DND-41 (cell line): ENCODE results near the gene CREB3L2.

Experiments used
- ATAC-seq: fragments of 200-7000 bp; cut with Tn5 transposase; 3 replicates; pipeline ENCODE4 v1.9.1; 2021; ENCODE audit warnings: low read depth; ENCODE audit not compliant: insufficient read depth
- DNase-seq: peaks from one replicate; pipeline ENCODE4 v3.0.0-alpha.2; 2020
- H2AFZ ChIP-seq: 2 replicates; pipeline ENCODE4 v1.6.0; 2012; ENCODE audit warnings: low read depth, low read length
- H3K27ac ChIP-seq: 2 replicates; pipeline ENCODE4 v1.5.1; 2012; ENCODE audit warnings: low read length, inconsistent platforms
- H3K27me3 ChIP-seq: fragments of 200-600 bp; sonication (generic); 2 replicates; pipeline ENCODE4 v1.6.0; 2012; ENCODE audit warnings: low read length, mild to moderate bottlenecking, inconsistent platforms; ENCODE audit not compliant: insufficient read depth, poor library complexity
- H3K36me3 ChIP-seq: 2 replicates; pipeline ENCODE4 v1.5.1; 2012; ENCODE audit warnings: low read length, inconsistent platforms; ENCODE audit not compliant: insufficient read depth
- H3K4me1 ChIP-seq: 2 replicates; pipeline ENCODE4 v1.5.1; 2012; ENCODE audit warnings: mild to moderate bottlenecking, low read length; ENCODE audit not compliant: insufficient read depth
- H3K4me2 ChIP-seq: 2 replicates; pipeline ENCODE4 v1.6.0; 2012; ENCODE audit warnings: mild to moderate bottlenecking, moderate library complexity, low read length, inconsistent platforms; ENCODE audit not compliant: insufficient read depth
- H3K4me3 ChIP-seq, 2 experiments: fragments of 200-600 bp in 1 of 2; shearing (Covaris generic) in 1 of 2; 2 replicates each; pipeline ENCODE4 v1.5.1; 2012 to 2016; ENCODE audit warnings: inconsistent platforms in 2 of 2, low read length in 2 of 2, mild to moderate bottlenecking in 2 of 2, low read depth in 1 of 2, moderate library complexity in 1 of 2
- H3K79me2 ChIP-seq: 2 replicates; pipeline ENCODE4 v1.6.0; 2012; ENCODE audit warnings: low read length, inconsistent platforms; ENCODE audit not compliant: insufficient read depth
- H3K9ac ChIP-seq: 2 replicates; pipeline ENCODE4 v1.6.0; 2012; ENCODE audit warnings: low read depth, mild to moderate bottlenecking, inconsistent platforms, low read length, moderate library complexity
- H3K9me3 ChIP-seq: 2 replicates; pipeline ENCODE4 v1.5.1; 2012; ENCODE audit warnings: low read length, moderate library complexity, mild to moderate bottlenecking, inconsistent platforms; ENCODE audit not compliant: insufficient read depth, severe bottlenecking
- H4K20me1 ChIP-seq: 2 replicates; pipeline ENCODE4 v1.6.0; 2012; ENCODE audit warnings: low read length; ENCODE audit not compliant: insufficient read depth
- CTCF ChIP-seq: IDR thresholded peaks from 2 replicates; pipeline ENCODE4 v1.5.1; 2012; ENCODE audit warnings: borderline replicate concordance, low read length, moderate library complexity, mild to moderate bottlenecking; ENCODE audit not compliant: poor library complexity, severe bottlenecking; ENCODE audit errors: extremely low read depth
- EZH2 ChIP-seq: IDR thresholded peaks from 3 replicates; pipeline ENCODE4 v1.6.1; 2012; ENCODE audit warnings: borderline replicate concordance, low read depth, mild to moderate bottlenecking, moderate library complexity, low read length, inconsistent platforms; ENCODE audit not compliant: severe bottlenecking

CREB3L2 gene

GRCh38 chr7:137880432-137880831, 121.5 kb downstream of the CREB3L2 start:
- Histone ChIP-seq H3K79me2 (no peaks in the 10 kb centered on the region), H3K27ac (no peak overlapping the region), H3K4me1 (no peaks in the 10 kb centered on the region), H3K4me2 (no peak overlapping the region), H4K20me1 (no peaks in the 10 kb centered on the region), H3K27me3 (no peaks in the 10 kb centered on the region), H2AFZ (no peak overlapping the region), H3K9me3 (peaks cover 5% of the 10 kb centered on the region), H3K9ac (no peak overlapping the region), H3K4me3 (no peak overlapping the region), H3K36me3 (peaks cover 37% of the 10 kb centered on the region)
- TF ChIP-seq CTCF = no peak
- no peak for TF ChIP-seq EZH2
- no peak for ATAC-seq
- no peak for DNase-seq

GRCh38 chr7:137879357-137880158, 122.3 kb downstream of the CREB3L2 start:
- peaks cover 5% of the 10 kb centered on the region for H3K9me3 ChIP-seq
- TF ChIP-seq CTCF (no peak), EZH2 (no peak)
- ATAC-seq (no peak), DNase-seq (no peak)
- H3K79me2 ChIP-seq = no peaks in the 10 kb centered on the region
- H3K9ac ChIP-seq = no peak overlapping the region
- H3K4me1 ChIP-seq = no peaks in the 10 kb centered on the region
- H3K27ac ChIP-seq = no peak overlapping the region
- H4K20me1 ChIP-seq = no peaks in the 10 kb centered on the region
- peaks cover 29% of the 10 kb centered on the region for H3K36me3 ChIP-seq
- H2AFZ ChIP-seq = no peak overlapping the region
- no peaks in the 10 kb centered on the region for H3K27me3 ChIP-seq
- no peak overlapping the region for H3K4me2 ChIP-seq
- no peak overlapping the region for H3K4me3 ChIP-seq

GRCh38 chr7:137878333-137878961, 123.4 kb downstream of the CREB3L2 start:
- Histone ChIP-seq H3K79me2 (no peaks in the 10 kb centered on the region), H3K9ac (no peak overlapping the region), H3K36me3 (peaks cover 27% of the 10 kb centered on the region), H2AFZ (no peak overlapping the region), H3K4me3 (no peak overlapping the region), H3K27ac (no peak overlapping the region), H3K9me3 (peaks cover 5% of the 10 kb centered on the region), H3K27me3 (no peaks in the 10 kb centered on the region), H3K4me2 (no peak overlapping the region), H3K4me1 (no peaks in the 10 kb centered on the region), H4K20me1 (no peaks in the 10 kb centered on the region)
- DNase-seq = no peak
- TF ChIP-seq EZH2 (no peak), CTCF (no peak)
- ATAC-seq = no peak
